SK-N-MC (cell line): Measurements from ENCODE around the gene DRD2.

Experiments used
- DNase-seq: peaks from one replicate; pipeline ENCODE4 v3.0.0-alpha.2; 2011; ENCODE audit warnings: low read depth, low spot score
- H3K27ac ChIP-seq: fragments of 200-600 bp; sonication (generic); 2 replicates; pipeline ENCODE4 v1.5.1; 2016; ENCODE audit warnings: mixed run types
- H3K36me3 ChIP-seq: fragments of 200-600 bp; sonication (generic); 2 replicates; pipeline ENCODE4 v1.6.1; 2017; ENCODE audit warnings: antibody characterized with exemption, low read length, mixed read lengths; ENCODE audit not compliant: insufficient read depth
- H3K4me3 ChIP-seq: fragments of 200-600 bp; sonication (generic); 2 replicates; pipeline ENCODE4 v1.5.1; 2016
- H3K9ac ChIP-seq: fragments of 200-600 bp; sonication (generic); 2 replicates; pipeline ENCODE4 v1.8.0; 2017; ENCODE audit warnings: mixed run types, mixed read lengths; ENCODE audit not compliant: insufficient read length
- H3K9me3 ChIP-seq: fragments of 200-600 bp; sonication (generic); 2 replicates; pipeline ENCODE4 v1.6.1; 2017; ENCODE audit warnings: low read depth, mild to moderate bottlenecking, antibody characterized with exemption, low read length, moderate library complexity, mixed read lengths
- EZH2 ChIP-seq: fragments of 200-600 bp; sonication (generic); IDR thresholded peaks from one replicate; pipeline ENCODE4 v1.6.1; 2017; ENCODE audit warnings: antibody characterized with exemption
- FOXP2 ChIP-seq: optimal IDR thresholded peaks from 2 replicates; pipeline ENCODE3; 2011; ENCODE audit warnings: mild to moderate bottlenecking, moderate library complexity; ENCODE audit not compliant: insufficient read depth; ENCODE audit errors: extremely low read length, control extremely low read depth
- POLR2AphosphoS5 ChIP-seq: IDR thresholded peaks from 2 replicates; pipeline ENCODE4 v1.6.1; 2012; ENCODE audit warnings: mild to moderate bottlenecking, low read depth, low read length, borderline replicate concordance

Gene DRD2

DNA sequence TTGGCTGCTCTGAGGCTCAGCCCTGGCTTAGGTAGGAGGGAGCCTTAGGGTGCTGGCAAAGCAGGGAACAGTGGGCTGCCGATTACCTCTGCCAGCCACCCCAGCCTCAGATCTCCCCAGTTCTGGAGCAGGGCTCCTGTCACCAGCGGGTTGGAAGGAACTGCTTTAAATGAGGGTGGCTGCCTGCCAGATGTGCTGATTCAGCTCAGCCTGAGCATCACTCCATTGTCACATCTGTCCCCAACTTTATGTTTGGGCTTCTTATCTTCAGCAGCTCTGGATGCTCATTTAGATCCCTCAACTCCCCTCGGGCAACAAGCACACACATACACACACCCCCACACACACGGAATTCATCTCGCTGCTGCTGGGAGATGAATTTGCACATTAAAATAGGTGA, 104.6 kb downstream of the DRD2 start:
- Histone ChIP-seq H3K27ac (no peak overlapping the region), H3K4me3 (no peak overlapping the region), H3K36me3 (no peaks in the 10 kb centered on the region), H3K9me3 (no peaks in the 10 kb centered on the region), H3K9ac (no peak overlapping the region)
- no peak for DNase-seq
- no peak for TF ChIP-seq POLR2AphosphoS5
- no peak for TF ChIP-seq EZH2
- no peak for TF ChIP-seq FOXP2

DNA sequence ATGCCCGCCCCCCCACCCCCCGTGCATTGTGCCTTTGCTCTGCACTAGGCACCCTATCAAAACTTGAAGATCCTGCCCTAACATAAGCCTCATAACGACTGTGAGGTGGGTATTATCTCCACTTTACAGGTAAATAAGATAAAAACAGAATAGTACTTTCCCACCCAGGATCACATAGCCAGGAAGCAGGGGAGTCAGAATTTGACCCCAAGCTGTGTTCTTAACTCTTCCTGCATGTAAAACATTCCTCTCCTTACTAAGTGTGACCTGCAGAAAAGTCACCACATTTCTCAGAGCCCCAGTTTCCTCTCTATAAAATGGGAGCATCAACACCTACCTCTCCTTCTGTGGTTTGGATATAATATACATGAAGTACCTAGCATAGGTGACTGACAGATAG, 105.8 kb downstream of the DRD2 start:
- DNase-seq: no peak
- no peaks in the 10 kb centered on the region for H3K36me3 ChIP-seq
- no peak overlapping the region for H3K27ac ChIP-seq
- no peak overlapping the region for H3K9ac ChIP-seq
- no peak overlapping the region for H3K4me3 ChIP-seq
- no peak for TF ChIP-seq FOXP2
- no peak for TF ChIP-seq POLR2AphosphoS5
- no peak for TF ChIP-seq EZH2
- H3K9me3 ChIP-seq: no peaks in the 10 kb centered on the region

DNA sequence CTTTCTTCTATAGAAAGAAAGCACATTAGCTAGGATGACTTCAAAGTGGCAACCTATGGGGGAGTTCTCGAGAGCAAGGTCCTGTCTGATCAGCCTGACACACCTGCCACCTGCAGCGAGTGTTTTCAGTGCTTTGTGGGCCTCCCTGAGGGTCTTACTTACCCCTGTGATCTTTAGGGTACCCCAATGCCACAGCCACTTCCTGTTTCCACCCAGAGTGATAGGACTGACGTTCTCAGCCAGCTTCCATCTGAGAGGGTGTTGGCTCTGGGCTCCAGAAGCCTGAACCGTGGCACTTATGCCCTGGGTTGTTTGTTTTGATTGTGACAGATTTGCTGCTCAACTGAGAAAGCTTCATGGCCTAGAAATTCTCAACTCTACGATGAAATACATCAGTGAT, 109.3 kb downstream of the DRD2 start:
- no peak overlapping the region for H3K4me3 ChIP-seq
- no peak overlapping the region for H3K9ac ChIP-seq
- DNase-seq: no peak
- H3K9me3 ChIP-seq: no peaks in the 10 kb centered on the region
- TF ChIP-seq EZH2: no peak
- no peak for TF ChIP-seq FOXP2
- TF ChIP-seq POLR2AphosphoS5: no peak
- no peaks in the 10 kb centered on the region for H3K36me3 ChIP-seq
- H3K27ac ChIP-seq: no peak overlapping the region

DNA sequence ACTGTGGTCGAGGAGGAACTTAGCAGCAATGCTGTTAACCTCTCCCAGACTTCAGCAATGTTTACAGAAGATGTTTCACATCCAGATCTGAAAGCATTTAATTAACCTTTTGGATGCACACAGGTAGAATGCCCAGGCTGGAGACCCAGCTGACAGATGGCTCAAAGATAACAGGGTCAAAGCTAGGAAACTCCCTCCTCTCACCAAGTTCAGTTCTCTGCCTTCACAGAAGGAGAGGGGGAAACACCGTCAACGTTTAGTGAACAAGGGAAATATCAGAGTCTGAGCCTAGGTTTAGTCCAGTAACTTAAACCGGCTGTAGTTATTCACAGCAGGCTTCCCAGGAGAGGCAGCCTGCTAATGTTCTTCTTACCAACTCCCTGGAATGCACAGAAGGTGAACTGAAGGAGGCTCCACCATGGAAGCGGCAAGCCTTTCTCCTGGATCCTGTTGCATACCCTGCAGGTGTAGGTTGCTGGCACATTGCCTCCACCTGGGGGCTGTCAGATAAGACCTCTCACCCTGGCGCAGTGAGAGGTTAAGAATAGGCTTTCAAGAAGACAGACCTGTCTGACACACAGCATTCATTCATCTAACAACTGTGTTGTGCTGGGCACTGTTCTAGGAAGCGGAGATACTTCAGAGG, 111.1 kb downstream of the DRD2 start:
- Histone ChIP-seq H3K4me3 (no peak overlapping the region), H3K27ac (no peak overlapping the region), H3K9me3 (no peaks in the 10 kb centered on the region), H3K9ac (no peak overlapping the region), H3K36me3 (no peaks in the 10 kb centered on the region)
- TF ChIP-seq FOXP2 (no peak), POLR2AphosphoS5 (no peak), EZH2 (no peak)
- no peak for DNase-seq

DNA sequence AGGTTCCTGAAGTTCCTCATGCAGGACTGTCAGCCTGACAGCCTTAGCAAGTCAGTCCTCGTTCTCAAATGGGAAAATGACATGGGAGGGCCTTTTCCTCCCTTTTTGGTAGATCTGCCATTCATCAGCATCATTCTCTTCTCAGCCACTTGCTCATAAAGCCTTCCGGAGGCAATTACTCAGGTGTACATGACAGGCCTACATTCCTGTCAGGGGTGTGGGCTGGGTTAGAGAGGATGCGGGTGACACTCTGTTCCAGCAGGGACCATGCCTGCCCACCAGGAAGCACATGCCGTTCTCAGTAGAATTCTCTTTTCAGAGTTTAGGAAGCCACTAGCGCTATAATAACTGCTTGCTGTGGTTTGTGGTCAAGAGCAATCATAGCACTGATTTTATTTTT, 111.8 kb downstream of the DRD2 start:
- no peak for DNase-seq
- Histone ChIP-seq H3K36me3 (no peaks in the 10 kb centered on the region), H3K9me3 (no peaks in the 10 kb centered on the region), H3K4me3 (no peak overlapping the region), H3K9ac (no peak overlapping the region), H3K27ac (no peak overlapping the region)
- TF ChIP-seq FOXP2: no peak
